Stimulated activated CD8-positive, alpha-beta memory T cell treated with anti-CD3 and anti-CD28 coated beads, Interleukin-12 subunit alpha, Interleukin-12 subunit beta, amount 100 ng/mL, for 4 hours (primary cell): ENCODE results near the gene EEF1G.

Experiments used
- DNase-seq: peaks from one replicate; pipeline ENCODE4 v3.0.0-alpha.2; 2020; ENCODE audit warnings: low read depth

The EEF1G gene

DNA sequence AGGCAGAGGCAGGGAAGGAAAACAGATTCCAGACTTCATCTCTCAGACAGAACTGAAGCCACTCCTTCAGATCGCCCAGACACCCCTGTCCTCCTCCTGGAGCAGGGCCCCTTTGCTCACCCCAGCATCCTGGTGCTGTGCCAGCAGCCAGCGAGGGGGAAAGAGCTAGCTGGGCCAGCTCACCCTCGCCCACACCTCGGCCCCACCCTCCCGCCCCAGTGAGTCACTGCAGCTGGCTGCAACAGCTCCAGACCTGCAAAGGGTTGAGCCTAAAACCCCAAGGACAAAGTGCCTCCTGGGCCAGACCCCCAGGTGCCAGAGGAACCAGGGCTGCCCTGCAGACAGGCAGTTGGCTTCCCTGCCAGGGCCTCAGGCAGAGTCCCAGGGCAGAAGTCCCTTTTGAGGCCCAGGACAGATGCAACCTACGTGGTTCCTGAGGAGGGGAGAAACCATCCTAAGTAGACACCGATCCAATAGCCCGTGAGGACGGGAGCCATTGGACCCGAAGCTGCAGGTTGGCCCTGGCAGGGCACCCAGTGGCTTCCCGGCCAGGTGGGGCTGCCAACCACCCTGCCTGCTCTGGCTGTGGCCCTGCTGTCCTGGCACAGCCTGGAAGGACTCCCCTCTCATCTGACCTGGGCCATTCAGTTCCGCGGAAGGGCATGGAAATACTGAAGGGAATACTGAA, 34.3 kb downstream of the EEF1G start:
- no peak for DNase-seq

DNA sequence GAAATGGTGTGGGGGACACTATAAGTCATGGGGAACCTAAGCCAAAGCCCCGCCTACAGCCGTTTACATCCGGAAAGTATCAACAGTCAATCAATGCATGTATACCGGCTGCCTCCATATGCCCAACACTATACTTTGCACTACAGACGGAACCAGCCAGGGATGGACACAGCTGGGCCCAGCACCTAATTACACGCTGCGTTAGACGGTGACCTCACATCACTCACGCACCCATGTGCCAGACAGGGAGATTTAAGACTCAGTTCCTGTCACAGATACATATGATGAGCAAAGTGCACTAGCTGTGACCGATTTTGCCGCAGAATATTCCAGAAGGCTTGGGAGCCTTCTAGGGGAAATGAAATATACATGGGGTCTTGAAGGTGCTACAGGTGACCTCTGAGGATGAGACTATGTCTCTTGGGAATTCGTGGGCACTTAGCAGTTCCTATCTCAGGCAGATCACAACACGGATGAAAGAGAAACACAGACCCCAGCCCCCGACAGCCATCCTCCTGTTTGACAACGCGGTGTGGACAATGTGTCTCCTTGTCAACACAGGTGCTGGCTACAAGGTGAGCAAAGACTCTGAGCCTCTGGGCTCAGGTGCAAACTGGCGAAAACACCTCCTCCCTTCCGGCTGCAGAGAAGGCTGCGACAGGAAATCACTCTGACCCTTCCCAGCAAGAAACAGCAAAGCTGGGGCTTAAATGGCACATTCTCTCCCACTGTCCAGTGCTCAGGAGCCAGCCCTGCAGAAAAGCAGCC, 35.0 kb downstream of the EEF1G start:
- DNase-seq, result no peak

GRCh38 chr11:62536301-62536957, 37.3 kb downstream of the EEF1G start:
- no peak for DNase-seq

DNA sequence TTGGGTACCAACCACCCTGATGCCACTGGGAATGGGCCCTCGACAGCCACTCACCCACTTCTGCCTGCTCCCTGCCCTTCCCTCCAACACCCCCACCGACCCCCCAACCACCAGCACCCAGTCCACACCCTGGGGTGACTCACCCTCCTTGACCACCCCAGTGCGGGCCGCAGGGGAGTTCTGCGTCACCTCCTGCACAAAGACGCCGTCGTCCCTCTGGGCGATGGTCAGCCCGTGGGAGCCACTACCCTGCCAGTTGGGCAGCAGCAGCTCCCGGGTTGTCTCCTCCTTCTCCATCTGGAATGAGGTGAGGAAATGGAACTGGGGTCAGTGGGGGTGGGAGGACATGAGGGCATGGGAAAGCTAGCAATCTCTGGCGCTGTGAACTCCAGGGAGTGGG, 37.9 kb downstream of the EEF1G start:
- no peak for DNase-seq

- DNase-seq, result no peak
Measured at GRCh38 chr11:62534779-62535545, 38.7 kb downstream of the EEF1G start.

- no peak for DNase-seq
Measured at GRCh38 chr11:62532096-62532495, 41.6 kb downstream of the EEF1G start.

DNA sequence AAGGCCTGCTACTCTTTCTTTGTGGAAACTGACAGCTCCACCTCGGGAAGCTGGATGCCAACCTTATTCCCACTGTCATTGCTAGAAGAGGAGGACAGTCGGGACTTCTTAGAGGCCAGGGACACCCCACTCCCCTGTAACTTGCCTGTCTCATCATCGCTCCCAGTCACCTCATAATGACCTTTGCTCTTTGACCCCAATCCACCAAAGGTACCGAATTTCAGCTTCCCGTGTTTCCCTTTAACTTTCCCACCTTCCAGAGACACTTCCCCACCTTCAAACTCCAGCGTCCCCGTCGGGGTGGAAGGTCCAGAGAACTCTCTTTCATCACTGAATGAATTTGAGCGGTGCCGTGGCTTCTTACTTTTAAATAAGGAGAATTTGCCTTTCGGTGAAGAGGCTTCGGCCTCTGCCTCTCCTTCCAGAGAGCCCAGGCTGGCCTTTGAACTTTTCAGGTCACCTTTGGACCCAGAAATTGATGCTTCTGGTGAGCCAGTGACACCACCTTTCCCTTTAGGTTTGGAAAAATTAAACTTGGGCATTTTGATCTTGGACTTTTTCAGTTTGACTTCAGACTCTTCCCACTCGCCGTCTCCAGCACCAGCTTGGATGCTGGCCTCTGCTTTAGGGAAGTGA, 56.8 kb downstream of the EEF1G start:
- no peak for DNase-seq

DNA sequence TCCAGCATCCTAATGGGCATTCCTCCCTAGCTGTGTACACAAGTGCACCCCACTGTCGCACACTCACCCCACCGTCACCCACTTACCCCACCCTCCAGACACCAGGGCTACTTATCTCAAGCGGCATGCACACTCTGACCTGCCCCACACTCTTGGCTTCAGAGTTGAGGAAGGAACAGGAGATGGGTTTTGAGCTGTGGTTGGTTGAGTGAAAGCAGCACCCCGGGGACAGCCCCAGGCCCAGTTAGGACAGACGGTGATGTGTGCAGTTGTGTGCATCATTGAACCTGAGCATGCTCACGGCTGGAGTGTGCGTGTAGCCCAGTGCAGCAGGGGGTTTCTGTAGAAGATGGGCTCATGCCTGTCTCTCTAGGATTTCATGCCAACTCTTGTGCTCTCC, 59.5 kb downstream of the EEF1G start:
- DNase-seq, result no peak

DNA sequence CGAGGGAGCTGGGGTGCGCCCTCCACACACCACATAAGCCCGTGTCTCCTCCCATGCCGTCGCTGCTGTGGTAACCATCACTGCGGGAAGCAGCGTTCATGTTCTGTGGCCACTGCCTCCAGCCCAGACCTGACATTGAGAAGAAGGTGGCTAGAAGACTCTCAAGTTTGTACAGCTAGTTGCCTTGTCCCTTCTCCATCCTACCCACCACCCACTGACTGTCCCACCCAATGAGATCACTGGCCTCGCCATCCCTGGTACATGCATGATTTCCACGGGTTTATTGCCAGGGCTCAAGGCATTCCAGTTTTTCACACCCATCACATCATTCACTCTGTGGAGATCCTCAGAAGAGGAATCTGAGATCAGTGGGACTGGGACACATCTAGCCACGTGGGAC, 60.1 kb downstream of the EEF1G start:
- DNase-seq, result no peak

- no peak for DNase-seq
Measured at GRCh38 chr11:62512961-62513360, 60.7 kb downstream of the EEF1G start.
